Cardiac muscle cell (in vitro differentiated cells and primary cell): ENCODE data around the gene NSD2. TPM values are rescaled to one million over a fixed set of nuclear protein-coding genes. Genes with fewer than 3 reads are reported as not detected.

Experiments
- DNase-seq, 2 donors: peaks; one replicate each; pipeline versions ENCODE4 v3.0.0 to v3.0.0-alpha.2; 2010 to 2017; ENCODE audit warnings: low read depth in 1 of 2, low spot score in 1 of 2
- H3K27ac ChIP-seq: fragments of 200-600 bp; sonication (generic); 2 replicates; pipeline ENCODE4 v1.5.1; 2016
- H3K27me3 ChIP-seq: fragments of 200-600 bp; sonication (generic); 2 replicates; pipeline ENCODE4 v1.6.0; 2016; ENCODE audit warnings: control low read depth
- H3K36me3 ChIP-seq: fragments of 200-600 bp; sonication (generic); 2 replicates; pipeline ENCODE4 v1.5.1; 2016; ENCODE audit warnings: control low read depth
- H3K4me1 ChIP-seq: fragments of 200-600 bp; sonication (generic); 2 replicates; pipeline ENCODE4 v1.8.1; 2017; ENCODE audit warnings: low read depth, mild to moderate bottlenecking, mixed run types
- H3K4me3 ChIP-seq: fragments of 200-600 bp; sonication (generic); 2 replicates; pipeline ENCODE4 v1.5.1; 2016; ENCODE audit warnings: mild to moderate bottlenecking
- H3K9me3 ChIP-seq: fragments of 200-600 bp; sonication (generic); 2 replicates; pipeline ENCODE4 v1.5.1; 2017; ENCODE audit warnings: low read depth, mild to moderate bottlenecking, control low read depth
- CTCF ChIP-seq: IDR thresholded peaks from 2 replicates; pipeline ENCODE4 v1.5.1; 2012; ENCODE audit warnings: low read depth, mild to moderate bottlenecking, low read length
- polyA plus RNA-seq: library from polyadenylated mRNA; unstranded; fragments of >200 nt; fragmentation: Nextera tagmentation; extraction: Ambion mirVana; gene quantifications from 2 replicates; pipeline ENCODE4 v1.2.1, GENCODE V29; 2016
- total RNA-seq: library from RNA; depleted of rRNA; stranded (reverse); fragments of >200 nt; gene quantifications from 2 replicates; pipeline ENCODE4 v1.2.3, GENCODE V29; 2016

Gene NSD2
- total and polyA plus RNA-seq, 2 experiments from 2014 or later = 49.0 to 91.3 TPM

DNA sequence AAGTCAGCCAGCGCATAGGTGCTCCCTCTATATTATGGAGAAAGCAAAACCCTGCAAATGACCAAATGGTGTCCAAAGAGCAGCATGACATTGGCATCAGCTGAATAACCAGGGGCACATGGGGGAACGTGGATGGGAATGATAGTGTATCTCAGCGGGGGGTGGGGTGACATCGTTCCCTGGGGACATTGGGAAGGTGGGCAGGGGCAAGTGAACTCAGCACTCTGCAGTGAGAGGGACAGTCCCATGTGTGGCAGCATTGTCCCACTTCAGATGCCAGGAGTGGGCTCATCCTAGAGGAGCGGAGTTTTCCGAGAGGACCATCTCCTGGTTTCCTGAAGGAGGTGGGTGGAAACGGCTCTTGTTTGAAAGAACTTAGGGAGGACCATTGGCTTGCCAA lies 72.7 kb downstream of the NSD2 start:
- no peak for TF ChIP-seq CTCF
- Histone ChIP-seq H3K36me3 (peaks cover 25% of the 10 kb centered on the region), H3K4me1 (no peaks in the 10 kb centered on the region), H3K9me3 (no peaks in the 10 kb centered on the region), H3K27ac (no peak overlapping the region), H3K27me3 (no peaks in the 10 kb centered on the region), H3K4me3 (no peak overlapping the region)
- no peak for DNase-seq

DNA sequence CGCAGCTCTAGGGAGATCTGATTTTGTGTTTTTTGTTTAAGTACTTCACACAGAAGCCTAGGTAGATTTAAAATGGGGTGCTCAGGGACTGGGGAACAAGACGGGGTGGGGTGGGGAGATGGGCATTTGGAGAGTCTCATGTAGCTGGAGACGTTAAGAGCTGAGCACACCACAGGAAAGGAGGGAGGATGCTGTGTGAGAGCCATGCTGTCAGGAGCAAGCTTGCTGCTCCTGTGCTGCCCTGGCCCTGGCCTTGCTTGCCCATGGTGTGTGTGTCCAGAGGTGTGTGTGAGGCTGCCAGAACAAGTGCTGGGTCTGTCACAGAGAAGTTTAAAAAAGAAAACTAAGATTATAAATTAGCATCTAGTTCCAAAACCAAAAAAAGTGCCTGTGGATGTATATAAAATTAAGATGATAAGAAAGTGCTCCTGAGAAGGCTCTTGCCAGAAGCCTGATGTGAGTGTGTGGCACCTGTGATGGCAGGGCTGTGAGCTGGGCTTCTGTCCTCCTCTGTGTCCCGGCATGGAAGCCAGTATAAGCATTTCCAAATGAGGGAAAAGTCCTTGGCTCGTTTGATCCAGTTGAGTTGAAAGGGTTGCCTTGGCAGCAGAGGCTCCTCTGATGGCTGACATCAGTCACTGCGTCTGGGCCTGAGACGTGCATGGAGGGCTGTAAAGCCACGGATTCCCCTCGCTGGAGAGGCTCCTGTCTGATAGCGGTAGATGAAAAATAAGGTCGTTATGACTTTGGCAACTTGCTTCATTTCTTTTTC lies 74.1 kb downstream of the NSD2 start:
- no peak overlapping the region for H3K4me3 ChIP-seq
- no peaks in the 10 kb centered on the region for H3K9me3 ChIP-seq
- no peak for DNase-seq
- peak overlapping the region; percentile 13 for H3K27ac ChIP-seq
- no peaks in the 10 kb centered on the region for H3K27me3 ChIP-seq
- TF ChIP-seq CTCF = no peak
- peaks cover 25% of the 10 kb centered on the region for H3K36me3 ChIP-seq
- no peaks in the 10 kb centered on the region for H3K4me1 ChIP-seq

DNA sequence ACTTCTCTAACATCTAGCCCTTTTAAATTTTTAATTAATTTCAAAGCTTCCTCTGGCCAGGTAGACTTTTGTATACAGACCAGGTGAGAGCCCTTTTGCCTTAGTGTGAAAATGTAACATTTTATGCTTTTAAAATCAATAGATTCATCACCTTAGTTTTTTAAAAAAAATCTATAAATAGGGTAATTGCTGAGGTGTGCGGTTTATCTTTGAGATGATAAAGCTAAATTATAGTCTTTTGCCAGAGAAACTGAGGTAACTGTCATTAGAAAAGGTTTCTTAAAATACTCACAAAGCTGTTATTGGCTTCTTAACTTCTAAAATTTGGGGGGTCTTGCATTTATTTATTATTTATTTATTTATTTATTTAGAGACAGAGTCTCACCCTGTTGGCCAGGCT lies 74.7 kb downstream of the NSD2 start:
- TF ChIP-seq CTCF = no peak
- H3K27ac ChIP-seq = no peak overlapping the region
- H3K36me3 ChIP-seq = peaks cover 25% of the 10 kb centered on the region
- no peaks in the 10 kb centered on the region for H3K9me3 ChIP-seq
- no peaks in the 10 kb centered on the region for H3K4me1 ChIP-seq
- H3K27me3 ChIP-seq = no peaks in the 10 kb centered on the region
- no peak for DNase-seq
- no peak overlapping the region for H3K4me3 ChIP-seq

DNA sequence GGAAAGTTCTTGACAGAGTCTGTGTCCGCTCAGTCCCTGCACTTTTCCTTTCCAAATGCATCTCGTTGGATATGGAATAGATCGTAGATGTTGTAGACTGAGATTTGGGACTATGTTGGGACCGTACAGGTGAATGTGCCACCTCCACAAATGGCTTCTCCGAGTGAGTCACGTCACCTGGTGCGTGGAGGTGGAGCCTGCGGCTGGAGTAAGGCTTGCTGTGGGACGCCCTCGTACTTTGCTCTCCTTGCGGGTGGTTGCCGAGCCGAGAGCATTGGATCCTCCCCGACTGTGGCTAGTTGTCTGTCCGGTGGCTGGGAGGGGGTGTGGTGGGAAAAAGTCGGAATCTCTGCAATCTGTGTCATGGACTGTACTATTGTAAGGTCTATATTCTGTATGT lies 77.0 kb downstream of the NSD2 start:
- DNase-seq = no peak
- TF ChIP-seq CTCF = no peak
- Histone ChIP-seq H3K27ac (no peak overlapping the region), H3K4me3 (no peak overlapping the region), H3K4me1 (no peaks in the 10 kb centered on the region), H3K36me3 (peaks cover 10% of the 10 kb centered on the region), H3K27me3 (no peaks in the 10 kb centered on the region), H3K9me3 (no peaks in the 10 kb centered on the region)

DNA sequence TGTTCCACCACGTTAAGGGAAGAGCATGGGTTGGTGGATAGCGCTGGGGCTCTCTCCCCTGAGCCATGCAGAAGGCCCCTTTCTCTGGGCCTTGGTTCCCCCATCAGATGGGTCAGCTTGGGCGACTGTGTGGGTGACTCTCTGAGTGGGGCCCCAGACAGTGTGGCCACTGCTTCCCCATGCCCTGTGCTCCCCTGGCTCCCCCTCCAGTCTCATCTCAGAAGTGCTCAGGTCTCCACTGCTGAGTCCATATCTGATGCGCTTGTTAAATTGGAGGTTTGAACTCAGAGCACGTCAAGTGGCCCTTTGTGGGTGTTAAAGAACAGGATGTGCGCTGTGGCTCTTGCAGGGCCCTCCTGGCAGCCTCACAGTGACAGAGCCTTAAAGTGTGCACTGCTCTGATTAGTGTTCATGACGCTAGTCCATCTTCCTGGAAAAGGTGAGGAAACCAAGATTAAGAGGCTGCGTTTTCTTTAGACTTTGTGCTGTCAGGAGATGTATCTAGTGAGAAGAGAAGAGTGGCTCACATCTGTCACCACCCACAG lies 77.8 kb downstream of the NSD2 start:
- Histone ChIP-seq H3K27me3 (no peaks in the 10 kb centered on the region), H3K36me3 (peaks cover 7% of the 10 kb centered on the region), H3K9me3 (no peaks in the 10 kb centered on the region), H3K4me1 (no peaks in the 10 kb centered on the region), H3K4me3 (no peak overlapping the region), H3K27ac (peak overlapping the region; percentile 48)
- no peak for DNase-seq
- TF ChIP-seq CTCF = no peak
